CD14-positive monocyte (primary cell): ENCODE data around the gene FAM50B. TPM values are rescaled to one million over a fixed set of nuclear protein-coding genes. Genes with fewer than 3 reads are reported as not detected.

ENCODE experiments used
- DNase-seq, 3 donors: peaks; one replicate each; pipeline ENCODE4 v3.0.0-alpha.2; 2011 to 2022
- H2AFZ ChIP-seq: 2 replicates; pipeline ENCODE4 v1.6.0; 2012; ENCODE audit warnings: mild to moderate bottlenecking, low read depth, low read length, inconsistent platforms; ENCODE audit not compliant: insufficient read depth, poor library complexity, severe bottlenecking
- H3K27ac ChIP-seq, 2 donors: 1 replicate in 1 of 2; 2 replicates in 1 of 2; pipeline ENCODE4 v1.5.1; 2012 to 2013; ENCODE audit warnings: low read length in 2 of 2, control low read depth in 1 of 2, inconsistent platforms in 1 of 2, low read depth in 1 of 2, mild to moderate bottlenecking in 1 of 2
- H3K27me3 ChIP-seq, 2 donors: one replicate each; pipeline versions ENCODE4 v1.6.0 to v1.6.1; 2011 to 2013; ENCODE audit warnings: low read length in 2 of 2; ENCODE audit not compliant: control insufficient read depth in 2 of 2, insufficient read depth in 2 of 2
- H3K36me3 ChIP-seq, 2 donors: replicated peaks in 1 of 2; 1 replicate in 1 of 2; 2 replicates in 1 of 2; pipeline versions ENCODE4 v1.5.1 to v1.6.1; 2012 to 2013; ENCODE audit warnings: low read length in 2 of 2, control low read depth in 1 of 2, inconsistent platforms in 1 of 2, mild to moderate bottlenecking in 1 of 2; ENCODE audit not compliant: insufficient read depth in 2 of 2, control insufficient read depth in 1 of 2
- H3K4me1 ChIP-seq, 2 donors: 1 replicate in 1 of 2; 2 replicates in 1 of 2; pipeline versions ENCODE4 v1.5.1 to v1.6.1; 2012 to 2013; ENCODE audit warnings: low read length in 2 of 2, control low read depth in 1 of 2, inconsistent platforms in 1 of 2, mild to moderate bottlenecking in 1 of 2, moderate library complexity in 1 of 2; ENCODE audit not compliant: insufficient read depth in 2 of 2, control insufficient read depth in 1 of 2
- H3K4me2 ChIP-seq: replicated peaks from 2 replicates; pipeline ENCODE3; 2012; ENCODE audit warnings: low read length, moderate library complexity, mild to moderate bottlenecking; ENCODE audit not compliant: poor library complexity, severe bottlenecking; ENCODE audit errors: extremely low read depth
- H3K4me3 ChIP-seq, 3 experiments: fragments of 200-600 bp in 1 of 3; sonication (generic) in 1 of 3; replicated peaks in 1 of 3; 1 replicate in 2 of 3; 2 replicates in 1 of 3; pipeline ENCODE4 v1.5.1; 2011 to 2013; ENCODE audit warnings: low read length in 3 of 3, mild to moderate bottlenecking in 3 of 3, control low read depth in 2 of 3, low read depth in 2 of 3, inconsistent platforms in 1 of 3, moderate library complexity in 1 of 3
- H3K79me2 ChIP-seq: 2 replicates; pipeline ENCODE4 v1.6.0; 2012; ENCODE audit warnings: mild to moderate bottlenecking, control low read depth, inconsistent platforms, low read length, moderate library complexity; ENCODE audit not compliant: insufficient read depth
- H3K9ac ChIP-seq: 2 replicates; pipeline ENCODE4 v1.6.0; 2017; ENCODE audit warnings: low read length, mild to moderate bottlenecking; ENCODE audit not compliant: insufficient read depth, poor library complexity, severe bottlenecking
- H3K9me3 ChIP-seq, 2 donors: replicated peaks in 1 of 2; 1 replicate in 1 of 2; 2 replicates in 1 of 2; pipeline versions ENCODE4 v1.5.1 to v1.6.1; 2012 to 2013; ENCODE audit warnings: low read length in 2 of 2, control low read depth in 1 of 2; ENCODE audit not compliant: control insufficient read depth in 1 of 2, insufficient read depth in 1 of 2
- H4K20me1 ChIP-seq: 2 replicates; pipeline ENCODE4 v1.6.0; 2012; ENCODE audit warnings: mild to moderate bottlenecking, low read length, control low read depth, moderate library complexity; ENCODE audit not compliant: insufficient read depth
- H3K27ac Mint-ChIP-seq, 7 donors: one replicate each; pipeline ENCODE4 v1.8.0; 2020; ENCODE audit warnings: mild to moderate bottlenecking in 7 of 7, mixed read lengths in 7 of 7, moderate library complexity in 6 of 7, inconsistent platforms in 2 of 7
- H3K27me3 Mint-ChIP-seq, 3 donors: one replicate each; pipeline ENCODE4 v1.8.0; 2021 to 2022; ENCODE audit warnings: low read depth in 3 of 3, mild to moderate bottlenecking in 3 of 3, mixed read lengths in 3 of 3, moderate library complexity in 3 of 3, inconsistent platforms in 1 of 3
- H3K36me3 Mint-ChIP-seq, 2 donors: one replicate each; pipeline ENCODE4 v1.8.0; 2020; ENCODE audit warnings: mixed read lengths in 2 of 2, inconsistent platforms in 1 of 2, mild to moderate bottlenecking in 1 of 2
- H3K4me1 Mint-ChIP-seq: one replicate; pipeline ENCODE4 v1.8.0; 2020; ENCODE audit warnings: mild to moderate bottlenecking, mixed read lengths
- H3K4me3 Mint-ChIP-seq, 2 donors: one replicate each; pipeline ENCODE4 v1.8.0; 2020; ENCODE audit warnings: mild to moderate bottlenecking in 2 of 2, mixed read lengths in 2 of 2, moderate library complexity in 1 of 2
- H3K9me3 Mint-ChIP-seq, 7 donors: one replicate each; pipeline ENCODE4 v1.8.0; 2020 to 2022; ENCODE audit warnings: mixed read lengths in 7 of 7, mild to moderate bottlenecking in 6 of 7, moderate library complexity in 6 of 7, inconsistent platforms in 2 of 7
- WGBS: methylation state at CpG from one replicate; pipeline ENCODE4 v1.1.5; 2013; ENCODE audit warnings: missing lambda C conversion rate; ENCODE audit not compliant: insufficient coverage; 5-methylcytosine and 5-hydroxymethylcytosine counted together
- intact Hi-C, 2 donors: fragments of 100-400 bp; cut with micrococcal nuclease; formaldehyde crosslinking; loops; one replicate each; pipeline versions ENCODE4 v1.15.0 to v1.15.1; 2023
- polyA plus RNA-seq, 3 donors: library from polyadenylated mRNA; depleted of rRNA in 1 of 3; unstranded in 2 of 3; stranded (reverse) in 1 of 3; fragments of 300-500 nt in 2 of 3; fragments of >200 nt in 1 of 3; fragmentation: Illumina TruSeq in 2 of 3; gene quantifications; 1 replicate in 2 of 3; 2 replicates in 1 of 3; pipeline ENCODE4 v1.2.3, GENCODE V29; 2012 to 2021
- TF ChIP-seq, protein P1 (sequence below): fragments of 200-600 bp; IDR thresholded peaks from one replicate; pipeline ENCODE4 v1.8.0; 2022; ENCODE audit warnings: antibody characterized with exemption, mild to moderate bottlenecking

FAM50B gene
- polyA plus RNA-seq, 3 donors, result 1.8 to 3.3 (median 3.0) TPM

DNA sequence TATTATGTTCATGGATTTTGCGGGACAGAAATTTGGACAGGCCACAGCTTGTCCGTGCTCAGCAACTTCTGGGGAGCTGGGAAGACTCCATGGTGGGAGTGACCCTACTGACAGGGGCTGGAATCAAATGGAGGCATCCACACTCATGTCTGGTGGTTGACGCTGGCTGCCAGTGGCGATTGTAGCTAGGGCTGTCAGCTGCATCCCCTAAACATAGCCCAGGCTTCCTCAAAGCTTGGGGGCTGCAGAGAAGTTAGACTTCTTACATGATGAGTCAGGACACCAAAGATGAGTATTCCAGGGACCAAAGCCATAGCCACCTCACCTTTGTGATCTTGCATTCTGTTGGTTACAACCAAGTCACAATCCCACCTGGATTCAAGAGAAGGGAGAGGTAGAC is 18.4 kb upstream of the FAM50B start:
- Mint-ChIP-seq H3K36me3 (no peaks in the 10 kb centered on the region), H3K4me3 (no peak overlapping the region), H3K9me3 (no peaks in the 10 kb centered on the region), H3K27ac (no peak overlapping the region), H3K27me3 (peaks cover 2 to 4% (median 4%) of the 10 kb centered on the region in 3 donors), H3K4me1 (peaks cover 10% of the 10 kb centered on the region)
- no peak overlapping the region for H3K9ac ChIP-seq
- no peak overlapping the region for H2AFZ ChIP-seq
- H4K20me1 ChIP-seq, result no peaks in the 10 kb centered on the region
- no peaks in the 10 kb centered on the region for H3K36me3 ChIP-seq
- intact Hi-C loops, result no loop called here
- DNase-seq, result no peak
- TF ChIP-seq, protein P1, sequence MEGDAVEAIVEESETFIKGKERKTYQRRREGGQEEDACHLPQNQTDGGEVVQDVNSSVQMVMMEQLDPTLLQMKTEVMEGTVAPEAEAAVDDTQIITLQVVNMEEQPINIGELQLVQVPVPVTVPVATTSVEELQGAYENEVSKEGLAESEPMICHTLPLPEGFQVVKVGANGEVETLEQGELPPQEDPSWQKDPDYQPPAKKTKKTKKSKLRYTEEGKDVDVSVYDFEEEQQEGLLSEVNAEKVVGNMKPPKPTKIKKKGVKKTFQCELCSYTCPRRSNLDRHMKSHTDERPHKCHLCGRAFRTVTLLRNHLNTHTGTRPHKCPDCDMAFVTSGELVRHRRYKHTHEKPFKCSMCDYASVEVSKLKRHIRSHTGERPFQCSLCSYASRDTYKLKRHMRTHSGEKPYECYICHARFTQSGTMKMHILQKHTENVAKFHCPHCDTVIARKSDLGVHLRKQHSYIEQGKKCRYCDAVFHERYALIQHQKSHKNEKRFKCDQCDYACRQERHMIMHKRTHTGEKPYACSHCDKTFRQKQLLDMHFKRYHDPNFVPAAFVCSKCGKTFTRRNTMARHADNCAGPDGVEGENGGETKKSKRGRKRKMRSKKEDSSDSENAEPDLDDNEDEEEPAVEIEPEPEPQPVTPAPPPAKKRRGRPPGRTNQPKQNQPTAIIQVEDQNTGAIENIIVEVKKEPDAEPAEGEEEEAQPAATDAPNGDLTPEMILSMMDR, result no peak
- H3K79me2 ChIP-seq, result no peaks in the 10 kb centered on the region
- no peak overlapping the region for H3K4me2 ChIP-seq
- 100% methylated on average over 3 of the region's 4 CpGs for WGBS
- H3K27me3 ChIP-seq, result no peaks in the 10 kb centered on the region
- H3K4me1 ChIP-seq, result peaks cover 5 to 7% of the 10 kb centered on the region in 2 donors
- H3K27ac ChIP-seq, result no peak overlapping the region
- no peaks in the 10 kb centered on the region for H3K9me3 ChIP-seq
- no peak overlapping the region for H3K4me3 ChIP-seq

DNA sequence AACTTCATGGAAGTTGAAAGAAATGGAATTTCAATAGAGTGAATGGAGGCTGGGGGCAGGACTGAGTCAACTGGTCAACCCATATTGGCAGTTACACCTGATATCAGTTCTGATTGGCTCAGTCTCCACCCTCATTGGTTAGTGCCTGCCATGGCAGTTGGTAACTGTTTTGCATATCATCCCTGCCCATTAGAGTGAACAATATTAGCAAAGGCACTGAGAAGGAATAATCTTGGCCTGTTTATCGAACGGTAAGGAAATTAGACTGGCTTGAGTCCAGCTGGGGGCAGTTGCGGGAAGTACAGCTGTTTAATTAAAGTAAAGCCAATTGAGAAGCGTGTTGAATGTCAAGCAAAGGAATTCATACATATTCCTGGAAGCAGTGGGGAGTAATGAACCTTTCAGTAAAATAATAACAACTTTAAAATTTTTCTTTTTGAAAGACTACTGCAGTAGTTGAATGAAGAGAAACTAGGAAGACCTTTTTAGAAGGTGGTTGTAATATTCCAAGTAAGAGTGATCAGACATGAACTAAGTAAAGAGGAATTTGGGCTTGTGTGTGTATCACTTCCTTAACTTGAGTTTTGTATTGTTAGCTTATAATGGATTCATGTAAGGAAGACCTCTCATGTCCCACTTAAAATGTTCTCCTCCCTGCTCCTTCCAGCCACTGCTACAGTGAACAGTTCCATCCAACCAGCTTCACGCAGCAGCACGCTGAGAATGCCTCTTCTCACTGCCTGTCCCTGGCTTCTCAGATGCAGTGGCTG is 17.2 kb upstream of the FAM50B start:
- no peaks in the 10 kb centered on the region for H3K36me3 ChIP-seq
- no peak overlapping the region for H3K9ac ChIP-seq
- H3K4me3 Mint-ChIP-seq, result no peak overlapping the region
- no peaks in the 10 kb centered on the region for H3K9me3 Mint-ChIP-seq
- TF ChIP-seq, protein P1, result no peak
- H3K4me1 Mint-ChIP-seq, result peaks cover 11% of the 10 kb centered on the region
- H3K9me3 ChIP-seq, result no peaks in the 10 kb centered on the region
- 100% methylated on average over 2 of the region's 6 CpGs for WGBS
- no peaks in the 10 kb centered on the region for H3K79me2 ChIP-seq
- no peak for DNase-seq
- H4K20me1 ChIP-seq, result no peaks in the 10 kb centered on the region
- intact Hi-C loops, result no loop called here
- no peaks in the 10 kb centered on the region for H3K36me3 Mint-ChIP-seq
- no peak overlapping the region for H3K27ac ChIP-seq
- H3K27me3 Mint-ChIP-seq, result peaks cover 2 to 5% (median 4%) of the 10 kb centered on the region in 3 donors
- no peak overlapping the region for H3K4me2 ChIP-seq
- peaks cover 5 to 11% of the 10 kb centered on the region in 2 donors for H3K4me1 ChIP-seq
- H3K27me3 ChIP-seq, result no peaks in the 10 kb centered on the region
- H3K27ac Mint-ChIP-seq, result no peak overlapping the region
- H2AFZ ChIP-seq, result no peak overlapping the region
- H3K4me3 ChIP-seq, result no peak overlapping the region
